Fibroblast of lung (primary cell): ENCODE results near the gene ADAMTS14.

ENCODE experiments used
- CTCF ChIP-seq, 2 donors: IDR thresholded peaks in 1 of 2; conservative IDR thresholded peaks in 1 of 2; 1 replicate in 1 of 2; 2 replicates in 1 of 2; pipeline ENCODE4 v1.5.1; 2011 to 2012; ENCODE audit warnings: low read length in 2 of 2, control low read depth in 1 of 2, inconsistent platforms in 1 of 2, low read depth in 1 of 2, mild to moderate bottlenecking in 1 of 2
- EZH2 ChIP-seq: IDR thresholded peaks from 2 replicates; pipeline ENCODE4 v1.5.1; 2012; ENCODE audit warnings: low read length, control low read depth, mild to moderate bottlenecking; ENCODE audit errors: missing control alignments

GRCh38 chr10:70669732-70670317 is 2.5 kb upstream of the ADAMTS14 start:
- no peak for TF ChIP-seq CTCF (conservative IDR thresholded peaks at IDR 0.05 in 1 of 2, IDR thresholded peaks at IDR 0.05 in 1 of 2; ENCODE audit: low read depth in 1 of 2, low read length in 2 of 2)
- no peak for TF ChIP-seq EZH2
